Panc1 (cell line): ENCODE data around the gene WNK3. TPM values are rescaled to one million over a fixed set of nuclear protein-coding genes. Genes with fewer than 3 reads are reported as not detected.

ENCODE experiments used
- ATAC-seq: fragments of 200-7000 bp; cut with Tn5 transposase; 2 replicates; pipeline ENCODE4 v1.9.1; 2020; ENCODE audit warnings: mild to moderate bottlenecking, moderate library complexity
- BruUV-seq: library from RNA; stranded (reverse); fragments of 400-500 nt; replicated peaks from 2 replicates; lab custom pipeline; 2021; lab: Mats Ljungman, UMichigan
- CTCF ChIA-PET: fragments of 300-600 bp; sonication (Branson Sonifier 250); formaldehyde crosslinking; loops from one replicate; lab custom pipeline; 2022; ENCODE audit warnings: antibody characterized with exemption; lab: Charles Lee
- POLR2A ChIA-PET: fragments of 300-600 bp; sonication (Branson Sonifier 250); formaldehyde crosslinking; loops from one replicate; lab custom pipeline; 2022; ENCODE audit warnings: antibody characterized with exemption; lab: Charles Lee
- DNase-seq: peaks from one replicate; pipeline ENCODE4 v3.0.0-alpha.2; 2010; ENCODE audit warnings: low read depth, low spot score
- H3K27ac ChIP-seq: 2 replicates; pipeline ENCODE4 v1.5.1; 2011; ENCODE audit warnings: mild to moderate bottlenecking, low read length, inconsistent platforms
- H3K27me3 ChIP-seq: fragments of 200-500 bp; sonication (Bioruptor generic); 2 replicates; pipeline ENCODE4 v1.6.0; 2014; ENCODE audit warnings: low read length, inconsistent platforms; ENCODE audit not compliant: control insufficient read depth, insufficient read depth
- H3K36me3 ChIP-seq: fragments of 200-500 bp; sonication (Bioruptor generic); 2 replicates; pipeline ENCODE4 v1.5.1; 2014; ENCODE audit warnings: inconsistent platforms, mild to moderate bottlenecking, low read length, moderate library complexity; ENCODE audit not compliant: control insufficient read depth, insufficient read depth
- H3K4me1 ChIP-seq: 2 replicates; pipeline ENCODE4 v1.5.1; 2011; ENCODE audit warnings: inconsistent platforms, mild to moderate bottlenecking, low read length, moderate library complexity; ENCODE audit not compliant: control insufficient read depth, insufficient read depth
- H3K4me3 ChIP-seq, 2 experiments: 2 replicates each; pipeline ENCODE4 v1.5.1; 2011 to 2012; ENCODE audit warnings: low read depth in 2 of 2, low read length in 2 of 2, mild to moderate bottlenecking in 2 of 2, inconsistent platforms in 1 of 2, moderate library complexity in 1 of 2
- H3K9me3 ChIP-seq: fragments of 200-500 bp; sonication (Bioruptor generic); 2 replicates; pipeline ENCODE4 v1.5.1; 2014; ENCODE audit warnings: low read depth, mild to moderate bottlenecking, inconsistent platforms, low read length, moderate library complexity; ENCODE audit not compliant: control insufficient read depth, insufficient read depth
- POLR2AphosphoS5 ChIP-seq: IDR thresholded peaks from 2 replicates; pipeline ENCODE4 v1.6.1; 2012; ENCODE audit warnings: mild to moderate bottlenecking, low read depth, low read length, moderate library complexity
- SIN3A ChIP-seq: IDR thresholded peaks from 2 replicates; pipeline ENCODE4 v1.6.1; 2012; ENCODE audit warnings: low read depth, mild to moderate bottlenecking, low read length, moderate library complexity, borderline replicate concordance; ENCODE audit not compliant: insufficient read depth
- TCF7L2 ChIP-seq: IDR thresholded peaks from 2 replicates; pipeline ENCODE4 v1.6.1; 2011; ENCODE audit warnings: mild to moderate bottlenecking, low read depth, low read length, inconsistent platforms
- in situ Hi-C: cut with HindIII; loops from 2 replicates; pipeline ENCODE4 v1.10.0; 2016; ENCODE audit warnings: low sequenced_read_pairs, low pct_unique_long_range_greater_than_20kb
- intact Hi-C: fragments of 100-400 bp; cut with micrococcal nuclease; formaldehyde crosslinking; loops from one replicate; pipeline ENCODE4 v1.10.0; 2022; ENCODE audit not compliant: unreplicated experiment
- total RNA-seq: library from RNA; stranded (reverse); gene quantifications from one replicate; pipeline ENCODE4 v1.2.1, GENCODE V29; 2021; ENCODE audit not compliant: unreplicated experiment
- TF ChIP-seq, protein P1 (sequence below), 2 experiments: IDR thresholded peaks; 2 replicates each; pipeline ENCODE4 v1.6.1; 2011 to 2012; ENCODE audit warnings: low read depth in 2 of 2, control low read depth in 1 of 2, low read length in 1 of 2, mild to moderate bottlenecking in 1 of 2, moderate library complexity in 1 of 2; ENCODE audit not compliant: insufficient read depth in 1 of 2
- TF ChIP-seq, protein P2 (sequence below): fragments of 450-650 bp; IDR thresholded peaks from 2 replicates; pipeline ENCODE4 v1.5.1; 2017; ENCODE audit warnings: mild to moderate bottlenecking

WNK3 gene
- total RNA-seq, 1 experiment from 2014 or later, result not detected

DNA sequence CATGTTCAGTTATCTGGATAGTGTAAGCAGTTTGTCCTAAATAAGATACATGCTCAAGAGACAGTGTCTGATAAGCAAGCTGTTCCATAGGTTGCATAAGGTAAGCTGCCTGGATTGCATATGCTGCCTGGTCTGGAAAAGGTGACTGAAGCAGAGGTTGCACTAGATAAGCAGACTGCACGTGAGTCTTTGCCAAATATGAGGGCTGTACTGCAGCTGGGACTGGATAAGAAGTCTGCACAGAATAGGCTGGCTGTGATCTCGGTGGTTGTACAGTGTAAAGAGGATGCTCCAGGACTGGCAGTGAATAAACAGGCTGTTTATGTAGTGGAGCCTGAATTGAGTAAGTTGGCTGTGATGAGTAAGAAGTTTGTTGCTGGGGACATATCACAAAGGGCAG, 68.9 kb downstream of the WNK3 start:
- H3K9me3 ChIP-seq, result no peaks in the 10 kb centered on the region
- ChIA-PET CTCF (no interaction called here), POLR2A (no interaction called here)
- in situ Hi-C loops (no loop called here), intact Hi-C loops (no loop called here)
- no TSS peak for BruUV-seq
- H3K27ac ChIP-seq, result no peak overlapping the region
- no peak for DNase-seq
- no peaks in the 10 kb centered on the region; the same call in 1 of the 2 replicates for H3K36me3 ChIP-seq
- peaks cover 20% of the 10 kb centered on the region for H3K27me3 ChIP-seq
- H3K4me3 ChIP-seq, result no peak overlapping the region
- no peak for ATAC-seq
- TF ChIP-seq, protein P1, sequence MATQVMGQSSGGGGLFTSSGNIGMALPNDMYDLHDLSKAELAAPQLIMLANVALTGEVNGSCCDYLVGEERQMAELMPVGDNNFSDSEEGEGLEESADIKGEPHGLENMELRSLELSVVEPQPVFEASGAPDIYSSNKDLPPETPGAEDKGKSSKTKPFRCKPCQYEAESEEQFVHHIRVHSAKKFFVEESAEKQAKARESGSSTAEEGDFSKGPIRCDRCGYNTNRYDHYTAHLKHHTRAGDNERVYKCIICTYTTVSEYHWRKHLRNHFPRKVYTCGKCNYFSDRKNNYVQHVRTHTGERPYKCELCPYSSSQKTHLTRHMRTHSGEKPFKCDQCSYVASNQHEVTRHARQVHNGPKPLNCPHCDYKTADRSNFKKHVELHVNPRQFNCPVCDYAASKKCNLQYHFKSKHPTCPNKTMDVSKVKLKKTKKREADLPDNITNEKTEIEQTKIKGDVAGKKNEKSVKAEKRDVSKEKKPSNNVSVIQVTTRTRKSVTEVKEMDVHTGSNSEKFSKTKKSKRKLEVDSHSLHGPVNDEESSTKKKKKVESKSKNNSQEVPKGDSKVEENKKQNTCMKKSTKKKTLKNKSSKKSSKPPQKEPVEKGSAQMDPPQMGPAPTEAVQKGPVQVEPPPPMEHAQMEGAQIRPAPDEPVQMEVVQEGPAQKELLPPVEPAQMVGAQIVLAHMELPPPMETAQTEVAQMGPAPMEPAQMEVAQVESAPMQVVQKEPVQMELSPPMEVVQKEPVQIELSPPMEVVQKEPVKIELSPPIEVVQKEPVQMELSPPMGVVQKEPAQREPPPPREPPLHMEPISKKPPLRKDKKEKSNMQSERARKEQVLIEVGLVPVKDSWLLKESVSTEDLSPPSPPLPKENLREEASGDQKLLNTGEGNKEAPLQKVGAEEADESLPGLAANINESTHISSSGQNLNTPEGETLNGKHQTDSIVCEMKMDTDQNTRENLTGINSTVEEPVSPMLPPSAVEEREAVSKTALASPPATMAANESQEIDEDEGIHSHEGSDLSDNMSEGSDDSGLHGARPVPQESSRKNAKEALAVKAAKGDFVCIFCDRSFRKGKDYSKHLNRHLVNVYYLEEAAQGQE (IDR thresholded peaks at IDR 0.05; ENCODE audit: insufficient read depth in 1 of 2, low read depth in 2 of 2, low read length in 1 of 2), result no peak
- TF ChIP-seq POLR2AphosphoS5 (no peak), SIN3A (no peak), TCF7L2 (no peak)
- H3K4me1 ChIP-seq, result no peaks in the 10 kb centered on the region

DNA sequence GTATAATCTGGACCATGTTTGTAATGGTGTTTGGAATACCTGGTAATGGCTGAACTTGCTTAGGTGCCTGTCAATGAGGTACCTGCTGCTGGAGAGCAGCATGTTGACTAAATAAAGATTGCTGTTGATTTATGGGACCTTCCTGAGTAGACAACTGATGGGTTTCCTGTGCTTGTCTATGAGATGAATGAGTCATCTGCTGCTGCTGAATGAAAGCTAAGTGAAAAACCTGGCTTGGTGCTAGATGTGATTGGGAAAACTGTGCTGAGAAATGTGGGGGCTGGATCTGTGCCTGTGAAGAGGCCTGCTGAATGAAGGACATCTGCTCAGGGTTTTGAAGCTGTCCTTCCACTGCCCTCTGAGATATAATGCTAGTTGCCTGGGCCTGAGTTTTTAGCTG, 69.6 kb downstream of the WNK3 start:
- Histone ChIP-seq H3K4me1 (no peaks in the 10 kb centered on the region), H3K9me3 (no peaks in the 10 kb centered on the region), H3K36me3 (no peaks in the 10 kb centered on the region; the same call in 1 of the 2 replicates), H3K27ac (no peak overlapping the region), H3K27me3 (peaks cover 16% of the 10 kb centered on the region), H3K4me3 (no peak overlapping the region)
- no peak for DNase-seq
- ChIA-PET CTCF (no interaction called here), POLR2A (no interaction called here)
- intact Hi-C loops (no loop called here), in situ Hi-C loops (no loop called here)
- no peak for ATAC-seq
- TF ChIP-seq SIN3A (no peak), TCF7L2 (no peak), POLR2AphosphoS5 (no peak)
- TF ChIP-seq, protein P2, sequence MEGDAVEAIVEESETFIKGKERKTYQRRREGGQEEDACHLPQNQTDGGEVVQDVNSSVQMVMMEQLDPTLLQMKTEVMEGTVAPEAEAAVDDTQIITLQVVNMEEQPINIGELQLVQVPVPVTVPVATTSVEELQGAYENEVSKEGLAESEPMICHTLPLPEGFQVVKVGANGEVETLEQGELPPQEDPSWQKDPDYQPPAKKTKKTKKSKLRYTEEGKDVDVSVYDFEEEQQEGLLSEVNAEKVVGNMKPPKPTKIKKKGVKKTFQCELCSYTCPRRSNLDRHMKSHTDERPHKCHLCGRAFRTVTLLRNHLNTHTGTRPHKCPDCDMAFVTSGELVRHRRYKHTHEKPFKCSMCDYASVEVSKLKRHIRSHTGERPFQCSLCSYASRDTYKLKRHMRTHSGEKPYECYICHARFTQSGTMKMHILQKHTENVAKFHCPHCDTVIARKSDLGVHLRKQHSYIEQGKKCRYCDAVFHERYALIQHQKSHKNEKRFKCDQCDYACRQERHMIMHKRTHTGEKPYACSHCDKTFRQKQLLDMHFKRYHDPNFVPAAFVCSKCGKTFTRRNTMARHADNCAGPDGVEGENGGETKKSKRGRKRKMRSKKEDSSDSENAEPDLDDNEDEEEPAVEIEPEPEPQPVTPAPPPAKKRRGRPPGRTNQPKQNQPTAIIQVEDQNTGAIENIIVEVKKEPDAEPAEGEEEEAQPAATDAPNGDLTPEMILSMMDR, result no peak
- TF ChIP-seq, protein P1 (IDR thresholded peaks at IDR 0.05; ENCODE audit: insufficient read depth in 1 of 2, low read depth in 2 of 2, low read length in 1 of 2), result no peak
- BruUV-seq, result no TSS peak
